ENCODE data around the gene TBX19.

DNA sequence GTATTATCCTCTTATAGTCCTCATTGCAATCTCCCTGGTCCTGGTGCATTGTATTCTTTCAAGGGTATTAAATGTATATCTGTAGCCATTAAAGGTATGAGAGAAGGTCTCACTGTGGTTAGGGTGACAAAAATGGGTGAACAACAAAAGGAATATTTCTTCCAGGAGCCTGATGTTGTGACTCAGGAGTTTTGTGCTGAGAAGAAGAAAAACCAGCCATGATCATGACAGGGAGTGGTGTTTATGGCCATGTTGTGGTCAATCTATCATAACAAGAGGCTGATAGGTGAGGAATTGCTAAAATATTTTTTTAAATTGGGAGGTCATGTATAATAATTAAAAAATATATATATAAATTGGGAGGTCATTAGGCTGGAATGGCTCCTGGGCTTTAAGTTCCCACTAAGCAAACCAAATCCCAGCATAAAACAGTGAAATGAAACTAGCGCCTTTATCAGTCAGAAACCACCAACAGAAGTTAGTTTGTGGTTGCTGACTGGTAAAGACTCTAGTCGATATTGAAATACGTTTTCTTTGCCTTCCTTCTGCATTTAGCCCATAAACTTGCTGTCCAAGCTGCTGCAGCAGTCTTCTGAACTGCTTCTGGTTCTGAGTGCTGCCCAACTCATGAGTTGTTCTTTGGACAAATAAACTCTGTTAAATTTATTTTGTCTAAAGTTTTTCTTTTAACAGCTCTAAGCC is 60.3 kb downstream of the TBX19 start:
- TF ChIP-seq, protein P1, sequence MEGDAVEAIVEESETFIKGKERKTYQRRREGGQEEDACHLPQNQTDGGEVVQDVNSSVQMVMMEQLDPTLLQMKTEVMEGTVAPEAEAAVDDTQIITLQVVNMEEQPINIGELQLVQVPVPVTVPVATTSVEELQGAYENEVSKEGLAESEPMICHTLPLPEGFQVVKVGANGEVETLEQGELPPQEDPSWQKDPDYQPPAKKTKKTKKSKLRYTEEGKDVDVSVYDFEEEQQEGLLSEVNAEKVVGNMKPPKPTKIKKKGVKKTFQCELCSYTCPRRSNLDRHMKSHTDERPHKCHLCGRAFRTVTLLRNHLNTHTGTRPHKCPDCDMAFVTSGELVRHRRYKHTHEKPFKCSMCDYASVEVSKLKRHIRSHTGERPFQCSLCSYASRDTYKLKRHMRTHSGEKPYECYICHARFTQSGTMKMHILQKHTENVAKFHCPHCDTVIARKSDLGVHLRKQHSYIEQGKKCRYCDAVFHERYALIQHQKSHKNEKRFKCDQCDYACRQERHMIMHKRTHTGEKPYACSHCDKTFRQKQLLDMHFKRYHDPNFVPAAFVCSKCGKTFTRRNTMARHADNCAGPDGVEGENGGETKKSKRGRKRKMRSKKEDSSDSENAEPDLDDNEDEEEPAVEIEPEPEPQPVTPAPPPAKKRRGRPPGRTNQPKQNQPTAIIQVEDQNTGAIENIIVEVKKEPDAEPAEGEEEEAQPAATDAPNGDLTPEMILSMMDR (IDR thresholded peaks at IDR 0.05): no peak
- TF ChIP-seq POLR2A (IDR thresholded peaks at IDR 0.05): no peak
- TF ChIP-seq POLR2AphosphoS5 (IDR thresholded peaks at IDR 0.05): no peak
- no peak for TF ChIP-seq EP300 (IDR thresholded peaks at IDR 0.05; ENCODE audit: low read depth)

Data from transverse colon (tissue), 4 donors.